GM19395 (cell line): ENCODE results near the gene FGR.

Experiments
- ATAC-seq: cut with Tn5 transposase; IDR thresholded peaks from one replicate; pipeline ENCODE4 v1.9.1; 2021; ENCODE audit warnings: mild to moderate bottlenecking, moderate library complexity; ENCODE audit not compliant: unreplicated experiment

FGR gene

GRCh38 chr1:27617420-27617819 lies 17.6 kb downstream of the FGR start:
- ATAC-seq, result no peak

GRCh38 chr1:27616441-27616840 lies 18.5 kb downstream of the FGR start:
- ATAC-seq, result no peak

GRCh38 chr1:27615346-27616192 lies 19.4 kb downstream of the FGR start:
- no peak for ATAC-seq

GRCh38 chr1:27614625-27615344 lies 20.2 kb downstream of the FGR start:
- no peak for ATAC-seq

GRCh38 chr1:27614043-27614624 lies 20.9 kb downstream of the FGR start:
- ATAC-seq, result no peak

- ATAC-seq, result no peak
Observed at GRCh38 chr1:27612718-27613117, 22.3 kb downstream of the FGR start.

- no peak for ATAC-seq
Observed at GRCh38 chr1:27611450-27611849, 23.5 kb downstream of the FGR start.

- ATAC-seq, result no peak
Observed at GRCh38 chr1:27609618-27610240, 25.3 kb downstream of the FGR start.

- no peak for ATAC-seq
Observed at GRCh38 chr1:27609210-27609555, 25.8 kb downstream of the FGR start.

GRCh38 chr1:27607239-27607804 lies 27.7 kb downstream of the FGR start:
- ATAC-seq, result no peak

GRCh38 chr1:27606708-27607238 lies 28.2 kb downstream of the FGR start:
- no peak for ATAC-seq

GRCh38 chr1:27605796-27606707 lies 28.9 kb downstream of the FGR start:
- no peak for ATAC-seq

- no peak for ATAC-seq
Observed at GRCh38 chr1:27605300-27605766, 29.7 kb downstream of the FGR start.

- ATAC-seq, result no peak
Observed at GRCh38 chr1:27604579-27605299, 30.2 kb downstream of the FGR start.

- ATAC-seq, result no peak
Observed at GRCh38 chr1:27603681-27604578, 31.1 kb downstream of the FGR start, which contains the start of gene AHDC1. AHDC1 (minus strand) TSS chr1:27604144; CDS start chr1:27552115, 52,029 bp downstream.

GRCh38 chr1:27603309-27603680 lies 31.7 kb downstream of the FGR start:
- ATAC-seq, result no peak

GRCh38 chr1:27602462-27603308 lies 32.3 kb downstream of the FGR start:
- no peak for ATAC-seq
